Effector memory CD4-positive, alpha-beta T cell (primary cell): ENCODE measurements around the gene CDC42BPA.
"Not testable (repeated sequence)": the region's sequence is repeated elsewhere in the genome, so short reads cannot be mapped to it uniquely, and the experiment has no call there.

ENCODE experiments used
- DNase-seq, 3 donors: peaks; one replicate each; pipeline ENCODE4 v3.0.0-alpha.2; 2020
- H3K27ac ChIP-seq: 2 replicates; pipeline ENCODE4 v1.7.0; 2013; ENCODE audit warnings: mild to moderate bottlenecking, low read length, moderate library complexity; ENCODE audit not compliant: insufficient read depth, poor library complexity, severe bottlenecking
- H3K27me3 ChIP-seq: replicated peaks from 2 replicates; pipeline ENCODE4 v1.7.0; 2013; ENCODE audit warnings: mild to moderate bottlenecking, low read length; ENCODE audit not compliant: insufficient read depth, control insufficient read depth, poor library complexity, severe bottlenecking
- H3K36me3 ChIP-seq: 2 replicates; pipeline ENCODE4 v1.7.0; 2013; ENCODE audit warnings: mild to moderate bottlenecking, low read length, moderate library complexity; ENCODE audit not compliant: control insufficient read depth, insufficient read depth
- H3K4me1 ChIP-seq: 2 replicates; pipeline ENCODE4 v1.7.0; 2013; ENCODE audit warnings: low read length, mild to moderate bottlenecking; ENCODE audit not compliant: control insufficient read depth, insufficient read depth, poor library complexity, severe bottlenecking
- H3K4me3 ChIP-seq: 2 replicates; pipeline ENCODE4 v1.7.0; 2013; ENCODE audit warnings: low read length, low read depth, mild to moderate bottlenecking; ENCODE audit not compliant: insufficient read depth, poor library complexity, severe bottlenecking
- H3K9me3 ChIP-seq: 2 replicates; pipeline ENCODE4 v1.7.0; 2013; ENCODE audit warnings: mild to moderate bottlenecking, low read length, moderate library complexity; ENCODE audit not compliant: control insufficient read depth

Gene CDC42BPA

DNA sequence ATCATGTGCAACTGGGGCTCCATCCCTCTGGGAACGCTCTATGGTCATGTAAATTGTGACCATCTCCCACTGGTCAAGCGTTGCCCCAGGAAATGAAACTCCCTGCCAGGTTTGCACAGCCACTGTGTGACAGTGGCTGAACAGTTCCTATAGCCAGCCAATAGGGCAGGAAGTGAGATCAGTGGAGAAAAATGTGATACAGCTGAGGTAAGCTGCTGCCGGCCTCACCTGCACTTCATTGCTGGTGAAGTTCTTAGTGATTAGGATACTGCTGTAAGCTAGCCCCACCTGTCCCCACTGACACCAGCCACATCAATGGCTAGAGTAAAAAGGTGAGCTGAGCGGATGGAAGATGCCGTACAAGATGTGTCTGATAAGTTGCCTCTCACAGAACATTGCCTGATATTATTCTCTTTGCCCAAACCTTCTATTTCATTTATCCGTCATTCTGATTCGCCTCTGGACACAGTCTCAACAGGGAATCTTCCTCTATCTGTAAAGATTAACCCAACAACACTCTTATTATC lies 38.4 kb upstream of the CDC42BPA start:
- Histone ChIP-seq H3K4me1 (no peaks in the 10 kb centered on the region), H3K27me3 (no peaks in the 10 kb centered on the region), H3K27ac (no peak overlapping the region), H3K36me3 (no peaks in the 10 kb centered on the region), H3K4me3 (no peak overlapping the region), H3K9me3 (no peaks in the 10 kb centered on the region)
- no peak for DNase-seq

DNA sequence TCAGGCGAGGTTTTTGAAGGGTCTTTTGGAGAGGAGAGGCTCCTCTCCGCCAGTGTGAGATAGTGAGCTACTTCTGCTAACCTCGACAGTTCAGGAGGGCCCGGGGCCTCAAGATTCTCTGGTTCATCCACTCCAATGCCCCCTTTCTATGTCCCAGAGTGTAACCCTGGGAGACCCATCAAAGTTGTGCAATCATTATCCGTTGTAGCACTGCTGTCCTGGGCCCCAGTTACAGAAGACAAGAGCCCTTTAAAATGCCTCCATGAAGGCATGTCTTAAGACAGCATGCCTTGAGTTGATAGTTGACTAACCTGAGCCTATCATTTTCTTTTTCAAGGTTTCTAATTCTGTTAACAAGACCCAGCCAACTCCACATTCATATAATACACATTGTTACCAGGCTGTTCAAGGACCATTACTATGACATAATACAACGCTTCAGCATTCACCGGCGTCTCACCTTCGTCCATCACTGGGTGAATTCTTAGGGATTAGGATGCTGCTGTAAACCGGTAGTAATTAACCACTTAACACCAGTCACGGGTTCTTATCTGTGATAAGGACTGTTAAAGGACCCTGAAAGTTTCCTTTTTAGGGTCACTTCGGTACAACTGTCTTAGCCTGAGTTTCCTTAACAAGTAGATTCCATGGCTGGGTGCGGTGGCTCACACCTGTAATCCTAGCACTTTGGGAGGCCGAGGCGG lies 37.4 kb upstream of the CDC42BPA start:
- Histone ChIP-seq H3K4me1 (no peaks in the 10 kb centered on the region), H3K4me3 (no peak overlapping the region), H3K36me3 (no peaks in the 10 kb centered on the region), H3K9me3 (no peaks in the 10 kb centered on the region), H3K27ac (no peak overlapping the region), H3K27me3 (no peaks in the 10 kb centered on the region)
- no peak for DNase-seq

DNA sequence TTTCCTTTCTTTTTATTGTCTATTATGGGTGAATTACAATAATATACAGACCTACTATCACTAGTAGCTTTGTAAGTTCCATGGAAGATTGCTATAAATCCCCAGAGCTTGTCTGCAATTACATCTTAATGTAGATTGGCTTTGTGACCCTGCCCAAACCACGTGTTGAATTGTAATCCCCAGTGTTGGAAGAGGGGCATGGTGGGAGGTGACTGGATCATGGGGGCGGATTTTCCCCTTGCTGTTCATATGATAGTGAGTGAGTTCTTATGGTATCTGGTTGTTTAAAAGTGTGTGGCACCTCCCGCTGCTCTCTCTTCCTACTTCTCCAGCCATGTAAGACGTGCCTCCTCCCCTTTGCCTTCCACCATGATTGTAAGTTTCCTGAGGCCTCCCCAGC lies 34.9 kb upstream of the CDC42BPA start:
- H3K9me3 ChIP-seq, result no peaks in the 10 kb centered on the region
- no peaks in the 10 kb centered on the region for H3K4me1 ChIP-seq
- no peak overlapping the region for H3K27ac ChIP-seq
- DNase-seq, result no peak
- H3K4me3 ChIP-seq, result no peak overlapping the region
- H3K36me3 ChIP-seq, result no peaks in the 10 kb centered on the region
- no peaks in the 10 kb centered on the region for H3K27me3 ChIP-seq

DNA sequence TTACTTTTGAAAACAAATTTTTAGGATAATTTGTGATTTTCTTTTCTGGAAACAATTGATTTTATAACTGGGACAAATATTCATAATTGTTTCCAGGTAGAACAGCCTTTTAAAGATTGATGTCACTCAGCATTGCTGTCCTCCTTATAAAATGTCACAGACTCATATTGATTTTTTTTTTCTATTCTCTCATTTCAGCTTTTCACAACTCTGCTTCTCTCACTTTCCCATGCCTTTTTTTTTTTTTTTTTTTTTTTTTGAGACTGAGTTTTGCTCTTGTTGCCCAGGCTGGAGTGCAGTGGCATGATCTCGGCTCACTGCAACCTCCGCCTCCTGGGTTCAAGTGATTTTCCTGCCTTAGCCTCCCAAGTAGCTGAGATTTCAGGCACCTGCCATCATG lies 33.9 kb upstream of the CDC42BPA start:
- H3K27me3 ChIP-seq, H3K9me3 ChIP-seq, H3K4me1 ChIP-seq, H3K36me3 ChIP-seq, DNase-seq, H3K27ac ChIP-seq, H3K4me3 ChIP-seq: not testable (repeated sequence)

DNA sequence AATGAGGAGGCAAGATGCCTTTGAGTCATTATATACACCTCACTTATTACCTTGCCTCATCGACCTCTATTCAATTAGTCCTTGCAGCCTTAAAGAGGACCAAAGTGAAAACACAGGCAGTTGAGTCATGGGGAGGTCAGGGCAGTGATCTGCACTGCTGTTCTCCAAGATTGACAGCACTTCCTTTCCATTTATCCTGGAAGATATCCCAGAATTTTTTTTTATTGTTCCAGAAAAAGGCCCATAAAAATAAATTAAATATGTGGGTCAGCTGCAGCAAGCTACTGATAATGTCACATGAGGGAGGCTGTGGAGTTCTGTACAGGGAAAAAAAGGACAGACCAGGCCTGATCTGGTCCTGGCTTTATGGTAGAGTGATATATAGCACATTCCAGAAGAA lies 33.2 kb upstream of the CDC42BPA start:
- Histone ChIP-seq H3K4me3 (no peak overlapping the region), H3K36me3 (no peaks in the 10 kb centered on the region), H3K27ac (no peak overlapping the region), H3K4me1 (no peaks in the 10 kb centered on the region), H3K9me3 (no peaks in the 10 kb centered on the region), H3K27me3 (no peaks in the 10 kb centered on the region)
- DNase-seq, result no peak

DNA sequence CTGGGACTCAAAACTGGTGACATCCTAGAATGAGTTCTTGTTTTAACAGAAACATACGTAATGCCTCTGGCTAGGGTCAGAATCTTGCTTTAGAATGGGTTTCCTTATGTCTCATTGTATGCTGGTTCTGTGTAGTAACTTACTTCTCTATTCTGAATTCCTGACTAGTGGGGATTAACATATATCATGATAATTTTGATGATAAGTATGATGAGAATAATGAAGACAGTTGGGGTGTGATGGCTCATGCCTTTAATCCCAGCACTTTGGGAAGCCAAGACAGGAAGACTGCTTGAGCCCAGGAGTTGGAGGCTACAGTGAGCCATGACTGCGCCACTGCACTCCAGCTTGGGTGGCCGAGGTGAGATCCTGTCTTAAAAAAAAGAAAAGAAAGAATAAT lies 31.7 kb upstream of the CDC42BPA start:
- DNase-seq, result no peak

DNA sequence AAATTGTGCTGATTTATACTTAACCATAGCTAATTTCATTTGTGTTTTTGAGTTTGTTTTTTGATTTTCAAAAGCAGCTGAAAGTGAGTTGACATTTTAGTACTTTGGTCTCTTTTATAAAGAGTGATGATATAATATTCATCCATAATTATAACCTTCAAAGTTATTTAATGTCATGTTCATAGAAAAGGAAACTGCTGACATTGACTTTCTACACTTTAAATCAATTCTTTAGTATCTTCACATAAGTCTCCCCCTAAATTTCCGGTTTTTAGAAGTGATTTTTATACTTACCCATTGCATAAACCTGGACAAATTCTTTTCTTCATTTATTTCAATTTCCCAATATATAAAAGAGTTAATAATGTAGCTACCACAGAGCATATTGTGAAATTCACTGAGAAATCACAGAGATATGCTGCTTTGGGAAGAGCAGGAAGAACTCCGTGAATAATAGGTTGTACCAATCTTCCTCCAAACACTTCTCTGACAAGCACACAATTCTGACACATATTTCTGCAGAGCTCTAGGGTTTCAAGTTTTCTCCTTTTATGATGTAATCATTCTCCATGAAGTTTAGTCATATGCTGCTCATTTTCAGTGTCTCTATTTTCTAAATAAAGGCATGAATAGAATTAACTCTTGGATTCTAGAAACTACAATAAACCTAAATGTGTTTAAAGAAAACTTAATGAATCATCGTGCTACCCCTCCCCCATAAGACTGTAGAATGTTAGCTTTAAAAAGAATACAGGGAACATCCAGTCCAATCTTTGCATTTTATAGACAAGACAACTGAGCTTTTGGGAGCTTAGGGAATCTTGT lies 25.6 kb upstream of the CDC42BPA start:
- Histone ChIP-seq H3K27ac (no peak overlapping the region), H3K4me3 (no peak overlapping the region), H3K36me3 (no peaks in the 10 kb centered on the region), H3K4me1 (no peaks in the 10 kb centered on the region), H3K9me3 (no peaks in the 10 kb centered on the region), H3K27me3 (no peaks in the 10 kb centered on the region)
- DNase-seq, result no peak

More for the DNA sequence above, 31.7 kb upstream of the CDC42BPA start:
- no peaks in the 10 kb centered on the region for H3K9me3 ChIP-seq
- H3K4me3 ChIP-seq, result no peak overlapping the region
- H3K27ac ChIP-seq, result no peak overlapping the region
- no peaks in the 10 kb centered on the region for H3K36me3 ChIP-seq
- no peaks in the 10 kb centered on the region for H3K4me1 ChIP-seq
- H3K27me3 ChIP-seq, result no peaks in the 10 kb centered on the region

DNA sequence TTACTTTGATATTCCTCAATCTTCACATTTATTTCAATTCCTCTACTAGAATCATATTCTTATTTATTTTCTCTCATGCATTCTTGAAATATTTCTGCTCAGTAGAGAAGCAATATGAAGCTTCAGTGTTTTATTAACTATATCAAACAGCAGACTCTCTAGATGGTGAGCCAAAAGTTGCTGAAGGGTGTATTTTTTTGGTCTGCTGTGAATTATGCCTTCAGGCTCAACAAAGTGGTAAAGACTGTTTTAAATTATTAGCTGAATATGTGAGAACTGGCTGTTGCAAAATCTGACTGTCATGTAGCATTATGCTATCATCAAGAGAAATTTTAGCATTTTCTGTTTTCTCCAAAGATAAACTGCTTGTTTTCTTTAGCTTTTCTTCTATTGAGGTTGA lies 24.9 kb upstream of the CDC42BPA start:
- no peaks in the 10 kb centered on the region for H3K36me3 ChIP-seq
- no peak for DNase-seq
- H3K27ac ChIP-seq, result no peak overlapping the region
- H3K9me3 ChIP-seq, result no peaks in the 10 kb centered on the region
- H3K4me1 ChIP-seq, result no peaks in the 10 kb centered on the region
- H3K4me3 ChIP-seq, result no peak overlapping the region
- H3K27me3 ChIP-seq, result no peaks in the 10 kb centered on the region

DNA sequence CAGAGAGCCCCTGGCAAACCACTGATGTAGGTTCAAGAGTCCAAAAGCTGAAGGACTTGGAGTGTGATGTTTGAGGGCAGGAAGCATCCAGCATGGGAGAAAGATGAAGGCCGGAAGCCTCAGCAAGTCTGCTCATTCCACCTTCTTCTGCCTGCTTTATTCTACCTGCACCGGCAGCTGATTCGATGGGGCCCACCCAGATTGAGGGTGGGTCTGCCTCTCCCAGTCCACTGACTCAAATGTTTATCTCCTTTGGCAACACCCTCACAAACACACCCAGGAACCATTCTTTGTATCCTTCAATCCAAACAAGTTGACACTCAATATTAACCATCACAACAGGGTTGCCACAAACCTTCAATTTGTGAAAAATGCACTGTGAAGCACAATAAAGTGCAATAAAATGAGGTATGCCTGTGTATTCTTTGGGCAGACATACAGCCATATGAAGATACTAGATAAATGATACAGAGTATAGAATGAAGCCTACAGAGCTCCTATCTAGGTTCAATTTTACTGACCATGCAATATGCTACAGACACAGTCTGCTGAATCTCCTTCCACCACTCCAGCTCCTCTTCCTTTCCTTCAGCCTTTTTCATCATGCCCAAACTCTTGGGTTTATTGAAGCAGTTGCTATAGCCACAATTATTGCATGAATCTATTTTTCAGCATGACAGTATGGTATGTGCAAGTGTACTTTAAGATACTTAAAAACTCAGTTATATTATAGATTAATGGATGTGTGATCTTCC lies 24.0 kb upstream of the CDC42BPA start:
- H3K4me3 ChIP-seq, result no peak overlapping the region
- H3K27me3 ChIP-seq, result no peaks in the 10 kb centered on the region
- H3K27ac ChIP-seq, result no peak overlapping the region
- no peaks in the 10 kb centered on the region for H3K36me3 ChIP-seq
- DNase-seq, result no peak
- no peaks in the 10 kb centered on the region for H3K4me1 ChIP-seq
- no peaks in the 10 kb centered on the region for H3K9me3 ChIP-seq

DNA sequence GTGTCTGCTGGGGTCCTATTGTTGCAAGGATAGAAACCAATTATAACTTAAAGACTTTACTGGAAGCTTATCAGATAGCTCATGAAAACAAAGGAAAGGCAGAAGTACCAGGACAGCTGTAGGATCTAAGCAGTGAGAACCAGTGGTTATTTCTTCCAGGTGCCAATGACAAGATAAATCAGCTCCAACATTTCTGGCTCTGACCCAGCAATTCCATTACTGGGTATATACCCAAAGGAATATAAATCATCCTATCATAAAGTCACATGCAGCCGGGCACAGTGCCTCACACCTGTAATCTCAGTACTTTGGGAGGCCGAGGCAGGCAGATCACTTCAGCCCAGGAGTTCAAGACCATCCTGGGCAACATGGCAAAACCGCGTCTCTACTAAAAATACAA lies 17.8 kb upstream of the CDC42BPA start:
- H3K36me3 ChIP-seq, H3K27me3 ChIP-seq, DNase-seq, H3K4me3 ChIP-seq, H3K4me1 ChIP-seq, H3K27ac ChIP-seq, H3K9me3 ChIP-seq: not testable (repeated sequence)
